HG03045 (cell line): Measurements from ENCODE around the gene ZNF428.

ENCODE experiments used
- ATAC-seq: cut with Tn5 transposase; IDR thresholded peaks from one replicate; pipeline ENCODE4 v1.9.1; 2021; ENCODE audit warnings: mild to moderate bottlenecking, moderate library complexity; ENCODE audit not compliant: unreplicated experiment

The ZNF428 gene

DNA sequence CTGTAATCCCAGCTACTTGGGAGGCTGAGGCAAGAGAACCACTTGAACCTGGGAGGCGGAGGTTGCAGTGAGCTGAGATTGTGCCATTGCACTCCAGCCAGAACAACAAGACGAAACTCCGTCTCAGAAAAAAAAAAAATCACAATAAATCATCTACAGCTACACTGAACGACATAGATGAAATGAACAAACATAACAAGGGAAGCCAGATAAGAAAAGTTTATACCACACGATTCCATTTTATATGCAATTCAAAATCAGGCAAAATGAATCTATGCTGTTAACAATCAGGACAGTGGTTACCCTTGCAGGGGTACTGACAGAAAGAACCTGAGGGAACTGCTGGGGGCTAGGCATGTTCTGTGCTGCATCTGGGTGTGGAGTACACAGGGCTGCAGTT is 49.8 kb downstream of the ZNF428 start:
- no peak for ATAC-seq

- ATAC-seq = no peak
These were observed 54.6 kb downstream of the ZNF428 start for GRCh38 chr19:43564800-43565199.

DNA sequence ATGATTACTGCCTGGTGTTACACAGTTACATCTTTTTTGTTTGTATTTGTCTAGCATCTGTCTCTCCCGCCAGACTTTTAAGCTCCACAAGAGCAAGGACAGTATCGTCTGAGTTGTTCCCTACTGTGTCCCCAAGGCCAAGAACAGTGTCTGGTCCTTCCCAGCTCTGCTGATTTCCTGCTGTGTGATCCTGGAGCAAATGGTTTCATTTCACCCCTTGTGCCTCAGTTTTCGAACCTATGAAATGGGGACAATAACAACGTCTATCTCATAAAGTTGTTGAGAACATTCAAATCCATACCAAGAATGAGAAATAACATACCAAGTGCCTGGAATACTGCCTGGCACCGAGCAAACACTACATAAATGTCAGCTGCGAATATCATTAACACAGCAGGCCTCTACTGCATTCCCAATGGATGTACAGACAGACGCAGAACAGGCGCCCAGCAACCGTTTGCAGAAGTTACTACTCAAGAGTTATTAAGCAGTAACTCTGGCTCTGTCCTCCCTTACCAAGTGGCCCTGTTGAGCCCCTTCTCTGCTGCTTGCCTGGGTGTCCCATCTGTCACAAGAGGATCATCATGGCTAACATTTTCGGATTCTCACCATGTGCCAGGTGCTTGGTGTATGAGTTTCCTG is 55.5 kb downstream of the ZNF428 start:
- ATAC-seq = no peak

DNA sequence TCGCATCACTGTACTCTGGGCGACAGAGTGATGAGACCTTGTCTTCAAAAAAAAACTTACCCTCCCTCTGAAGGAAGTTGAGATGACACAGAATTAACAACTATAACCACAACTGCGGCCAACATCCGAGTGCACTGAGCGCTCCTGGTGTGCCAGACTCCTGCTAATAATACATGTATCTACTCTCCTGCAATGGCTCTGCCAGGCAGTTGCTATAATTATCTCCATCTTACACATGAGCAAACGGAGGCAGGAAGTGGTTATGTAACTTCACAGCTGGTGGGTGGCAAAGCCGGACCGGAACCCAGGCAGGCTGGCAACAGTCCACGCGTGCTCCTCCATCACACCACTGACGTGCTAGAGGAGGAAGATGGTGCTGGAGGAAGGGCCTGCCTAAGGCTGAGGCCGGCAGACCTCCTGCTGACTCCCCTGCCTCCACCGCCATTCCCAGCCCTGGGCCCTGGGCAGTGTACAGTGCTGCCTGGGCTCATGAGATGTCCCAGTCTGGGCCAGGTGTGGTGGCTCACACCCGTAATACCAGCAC is 56.7 kb downstream of the ZNF428 start:
- ATAC-seq = no peak

DNA sequence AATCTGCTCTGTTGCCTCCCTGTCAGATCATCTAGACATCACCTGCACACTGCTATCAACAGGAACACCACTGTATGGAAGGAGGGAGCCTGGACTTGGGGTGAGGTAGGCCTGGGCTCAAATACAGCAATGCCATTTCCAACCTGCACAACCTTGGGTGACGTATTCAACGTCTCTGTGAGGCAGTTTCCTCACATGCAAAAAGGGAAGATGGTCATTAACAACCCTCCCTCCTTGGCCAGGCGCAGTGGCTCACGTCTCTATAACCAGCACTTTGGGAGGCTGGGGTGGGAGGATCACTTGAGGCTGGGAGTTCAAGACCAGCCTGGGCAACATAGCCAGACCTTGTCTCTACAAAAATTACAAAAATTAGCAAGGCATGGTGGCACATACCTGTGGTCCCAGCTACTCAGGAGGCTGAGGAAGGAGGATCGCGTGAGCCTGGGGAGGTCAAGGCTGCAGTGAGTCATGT is 57.2 kb downstream of the ZNF428 start:
- no peak for ATAC-seq

GRCh38 chr19:43561139-43561970 is 58.1 kb downstream of the ZNF428 start:
- ATAC-seq = no peak

DNA sequence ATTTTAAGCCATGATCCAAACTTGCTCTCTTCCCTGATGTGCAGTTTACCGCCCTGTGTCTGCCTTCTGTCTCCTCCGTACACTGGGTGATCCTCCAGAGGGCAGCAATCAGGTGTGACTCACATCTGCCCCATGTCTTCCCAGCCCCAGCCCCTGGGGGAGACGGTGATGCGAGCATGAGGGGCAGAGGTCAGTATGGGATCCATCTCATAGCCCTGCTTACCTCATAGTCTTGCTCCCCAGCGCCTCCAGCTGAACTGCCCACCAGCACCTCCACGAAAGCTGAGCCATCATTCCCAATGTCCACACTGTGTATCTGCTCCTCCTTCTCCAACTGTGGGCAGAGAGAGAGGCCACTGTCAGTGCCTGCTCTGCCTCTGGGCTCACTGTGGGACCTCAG is 58.7 kb downstream of the ZNF428 start:
- ATAC-seq = no peak
